ENCODE data around the gene RPS19.
A peak's percentile ranks its signal among the peaks of the same experiment; 100 is the strongest.

The RPS19 gene

GRCh38 chr19:41859213-41859617, 840 bp upstream of the RPS19 start:
- Histone ChIP-seq H3K36me3 (ENCODE audit: control insufficient read depth, low read length) (peaks cover 41% of the 10 kb centered on the region), H3F3A (ENCODE audit: control insufficient read depth, insufficient read depth) (peaks cover 34% of the 10 kb centered on the region), H3K9me2 (replicated peaks; ENCODE audit: control insufficient read depth, low read length) (no peaks in the 10 kb centered on the region), H3K27ac (ENCODE audit: low read depth, low read length) (peak overlapping the region; percentile 45), H3K27me3 (ENCODE audit: control insufficient read depth, low read length) (no peaks in the 10 kb centered on the region), H3K4me1 (ENCODE audit: control insufficient read depth, low read length) (peaks cover 55% of the 10 kb centered on the region), H3K4me3 (ENCODE audit: low read length) (peak overlapping the region; percentile 65), H3K4me2 (ENCODE audit: low read length) (peak overlapping the region; percentile 67), H4K20me1 (ENCODE audit: control insufficient read depth, insufficient read depth, low read depth, low read length) (peaks cover 31% of the 10 kb centered on the region), H3K9me3 (ENCODE audit: control insufficient read depth, insufficient read depth, low read length) (no peaks in the 10 kb centered on the region), H3K79me2 (ENCODE audit: control insufficient read depth, low read length) (peaks cover 42% of the 10 kb centered on the region)
- TF ChIP-seq, protein P1, sequence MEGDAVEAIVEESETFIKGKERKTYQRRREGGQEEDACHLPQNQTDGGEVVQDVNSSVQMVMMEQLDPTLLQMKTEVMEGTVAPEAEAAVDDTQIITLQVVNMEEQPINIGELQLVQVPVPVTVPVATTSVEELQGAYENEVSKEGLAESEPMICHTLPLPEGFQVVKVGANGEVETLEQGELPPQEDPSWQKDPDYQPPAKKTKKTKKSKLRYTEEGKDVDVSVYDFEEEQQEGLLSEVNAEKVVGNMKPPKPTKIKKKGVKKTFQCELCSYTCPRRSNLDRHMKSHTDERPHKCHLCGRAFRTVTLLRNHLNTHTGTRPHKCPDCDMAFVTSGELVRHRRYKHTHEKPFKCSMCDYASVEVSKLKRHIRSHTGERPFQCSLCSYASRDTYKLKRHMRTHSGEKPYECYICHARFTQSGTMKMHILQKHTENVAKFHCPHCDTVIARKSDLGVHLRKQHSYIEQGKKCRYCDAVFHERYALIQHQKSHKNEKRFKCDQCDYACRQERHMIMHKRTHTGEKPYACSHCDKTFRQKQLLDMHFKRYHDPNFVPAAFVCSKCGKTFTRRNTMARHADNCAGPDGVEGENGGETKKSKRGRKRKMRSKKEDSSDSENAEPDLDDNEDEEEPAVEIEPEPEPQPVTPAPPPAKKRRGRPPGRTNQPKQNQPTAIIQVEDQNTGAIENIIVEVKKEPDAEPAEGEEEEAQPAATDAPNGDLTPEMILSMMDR (IDR thresholded peaks at IDR 0.05; ENCODE audit: low read depth, low read length, poor library complexity, severe bottlenecking), result no peak
- TF ChIP-seq EZH2phosphoT487 (IDR thresholded peaks at IDR 0.05; ENCODE audit: borderline replicate concordance, low read length), result no peak

- Histone ChIP-seq H3K79me2 (ENCODE audit: control insufficient read depth, low read length) (peaks cover 56% of the 10 kb centered on the region), H3K36me3 (ENCODE audit: control insufficient read depth, low read length) (peaks cover 54% of the 10 kb centered on the region), H3K27me3 (ENCODE audit: control insufficient read depth, low read length) (no peaks in the 10 kb centered on the region), H3K9me2 (replicated peaks; ENCODE audit: control insufficient read depth, low read length) (no peaks in the 10 kb centered on the region), H3F3A (ENCODE audit: control insufficient read depth, insufficient read depth) (peaks cover 48% of the 10 kb centered on the region), H3K9me3 (ENCODE audit: control insufficient read depth, insufficient read depth, low read length) (no peaks in the 10 kb centered on the region), H3K4me1 (ENCODE audit: control insufficient read depth, low read length) (peaks cover 68% of the 10 kb centered on the region), H3K4me2 (ENCODE audit: low read length) (peak overlapping the region; percentile 88), H3K4me3 (ENCODE audit: low read length) (peak overlapping the region; percentile 87), H3K27ac (ENCODE audit: low read depth, low read length) (peak overlapping the region; percentile 81), H4K20me1 (ENCODE audit: control insufficient read depth, insufficient read depth, low read depth, low read length) (peaks cover 37% of the 10 kb centered on the region)
- TF ChIP-seq, protein P1 (IDR thresholded peaks at IDR 0.05; ENCODE audit: low read depth, low read length, poor library complexity, severe bottlenecking), result no peak
- no peak for TF ChIP-seq EZH2phosphoT487 (IDR thresholded peaks at IDR 0.05; ENCODE audit: borderline replicate concordance, low read length)
Measured at GRCh38 chr19:41860419-41861115, 512 bp downstream of the RPS19 start.

- no peaks in the 10 kb centered on the region for H3K27me3 ChIP-seq (ENCODE audit: control insufficient read depth, low read length)
- peaks cover 60% of the 10 kb centered on the region for H3K79me2 ChIP-seq (ENCODE audit: control insufficient read depth, low read length)
- peak overlapping the region; percentile 88 for H3K4me2 ChIP-seq (ENCODE audit: low read length)
- peak overlapping the region; percentile 87 for H3K4me3 ChIP-seq (ENCODE audit: low read length)
- H3K4me1 ChIP-seq (ENCODE audit: control insufficient read depth, low read length), result peaks cover 73% of the 10 kb centered on the region
- peaks cover 50% of the 10 kb centered on the region for H3F3A ChIP-seq (ENCODE audit: control insufficient read depth, insufficient read depth)
- peaks cover 58% of the 10 kb centered on the region for H3K36me3 ChIP-seq (ENCODE audit: control insufficient read depth, low read length)
- H3K9me3 ChIP-seq (ENCODE audit: control insufficient read depth, insufficient read depth, low read length), result no peaks in the 10 kb centered on the region
- peaks cover 37% of the 10 kb centered on the region for H4K20me1 ChIP-seq (ENCODE audit: control insufficient read depth, insufficient read depth, low read depth, low read length)
- TF ChIP-seq, protein P1 (IDR thresholded peaks at IDR 0.05; ENCODE audit: low read depth, low read length, poor library complexity, severe bottlenecking), result no peak
- no peak for TF ChIP-seq EZH2phosphoT487 (IDR thresholded peaks at IDR 0.05; ENCODE audit: borderline replicate concordance, low read length)
- no peaks in the 10 kb centered on the region for H3K9me2 ChIP-seq (replicated peaks; ENCODE audit: control insufficient read depth, low read length)
- H3K27ac ChIP-seq (ENCODE audit: low read depth, low read length), result peak overlapping the region; percentile 81
Measured at GRCh38 chr19:41861116-41861768, 1.2 kb downstream of the RPS19 start.

Data from DOHH2 (cell line).